ENCODE measurements around the gene PFKL.

The PFKL gene

DNA sequence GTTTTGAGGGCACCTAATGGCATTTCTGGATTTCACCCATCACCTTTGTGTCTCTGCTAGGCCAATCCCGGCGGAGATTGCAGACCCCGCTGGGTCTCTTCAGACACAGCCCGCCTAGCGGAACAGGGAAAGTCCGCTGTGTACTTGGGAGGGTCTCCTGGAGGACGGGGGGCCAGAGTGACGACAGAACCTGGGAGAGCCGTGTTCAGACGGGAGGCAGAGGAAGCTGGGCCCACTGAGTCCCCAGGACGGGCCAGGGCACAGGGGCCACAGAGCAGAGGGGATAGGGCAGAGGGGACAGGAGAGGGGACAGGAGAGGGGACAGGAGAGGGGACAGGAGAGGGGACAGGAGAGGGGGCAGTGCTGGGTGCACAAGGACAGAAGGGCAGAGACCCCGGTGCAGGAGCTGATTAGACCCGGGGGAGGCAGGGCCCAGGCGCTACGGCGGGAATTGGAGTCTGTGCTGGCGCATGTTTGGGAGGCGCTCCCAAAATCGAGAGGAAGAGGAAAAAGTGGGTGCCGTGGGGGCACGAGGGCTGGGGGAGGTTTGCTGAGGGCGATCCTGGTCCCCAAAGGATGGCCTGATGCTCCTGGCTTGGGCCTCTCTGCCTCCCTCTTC is 66.2 kb downstream of the PFKL start:
- H3K4me2 ChIP-seq, result no peak overlapping the region
- H3K9me3 ChIP-seq (replicated peaks in 1 of 11), result peaks cover 0 to 31% (median 19%) of the 10 kb centered on the region in 11 experiments; a peak in 18 of 22 replicates
- no peak for TF ChIP-seq Cebpa-rat (IDR thresholded peaks at IDR 0.05)
- H3K9ac ChIP-seq, result peak overlapping the region in 1 of 11 experiments; percentile 8; a peak in 1 of 22 replicates
- H4K20me1 ChIP-seq, result peaks cover 37 to 92% (median 79%) of the 10 kb centered on the region in 11 experiments
- no peaks in the 10 kb centered on the region for H3K27me3 ChIP-seq
- 0 out of 22 replicates have a peak overlapping the region, but pooled peaks of 2 of the 11 experiments have one; percentile 15 to 27 for H3K27ac ChIP-seq
- peaks cover 15 to 38% (median 31%) of the 10 kb centered on the region in 10 experiments for H3K4me1 ChIP-seq
- peaks cover 75 to 96% (median 92%) of the 10 kb centered on the region in 11 experiments for H3K36me3 ChIP-seq
- no peak overlapping the region for H3K4me3 ChIP-seq

DNA sequence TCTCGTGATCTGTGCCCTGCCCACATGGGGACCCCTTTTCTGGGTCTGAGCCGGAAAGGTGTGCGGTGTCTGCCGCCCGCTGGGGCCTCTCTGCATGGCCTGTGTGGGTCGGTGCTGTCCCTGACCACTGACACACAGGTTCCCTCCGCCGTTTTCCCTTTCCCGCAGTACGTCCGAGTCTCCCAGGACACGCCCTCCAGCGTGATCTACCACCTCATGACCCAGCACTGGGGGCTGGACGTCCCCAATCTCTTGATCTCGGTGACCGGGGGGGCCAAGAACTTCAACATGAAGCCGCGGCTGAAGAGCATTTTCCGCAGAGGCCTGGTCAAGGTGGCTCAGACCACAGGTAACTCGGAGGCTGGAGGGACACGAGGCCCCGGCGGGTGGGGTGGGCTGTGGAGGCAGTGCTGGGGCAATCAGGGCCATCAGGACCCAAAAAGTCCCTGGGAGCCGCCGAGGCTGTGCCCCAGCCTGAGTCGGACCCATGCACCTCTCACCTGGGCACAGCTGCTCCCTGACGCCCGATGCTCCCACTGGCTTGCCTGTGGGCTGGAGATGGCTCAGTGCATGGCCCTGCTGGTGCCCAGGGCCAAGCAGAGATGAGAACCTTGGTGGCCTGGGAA is 66.8 kb downstream of the PFKL start:
- H3K4me1 ChIP-seq, result peaks cover 15 to 35% (median 27%) of the 10 kb centered on the region in 10 experiments
- peaks cover 80 to 96% (median 91%) of the 10 kb centered on the region in 11 experiments for H3K36me3 ChIP-seq
- H4K20me1 ChIP-seq, result peaks cover 37 to 92% (median 82%) of the 10 kb centered on the region in 11 experiments
- no peak for TF ChIP-seq Cebpa-rat (IDR thresholded peaks at IDR 0.05)
- H3K27ac ChIP-seq, result no peak overlapping the region
- H3K9ac ChIP-seq, result no peak overlapping the region
- peaks cover 0 to 25% (median 17%) of the 10 kb centered on the region in 11 experiments; a peak in 18 of 22 replicates for H3K9me3 ChIP-seq (replicated peaks in 1 of 11)
- no peak overlapping the region for H3K4me3 ChIP-seq
- no peaks in the 10 kb centered on the region for H3K27me3 ChIP-seq
- H3K4me2 ChIP-seq, result no peak overlapping the region

DNA sequence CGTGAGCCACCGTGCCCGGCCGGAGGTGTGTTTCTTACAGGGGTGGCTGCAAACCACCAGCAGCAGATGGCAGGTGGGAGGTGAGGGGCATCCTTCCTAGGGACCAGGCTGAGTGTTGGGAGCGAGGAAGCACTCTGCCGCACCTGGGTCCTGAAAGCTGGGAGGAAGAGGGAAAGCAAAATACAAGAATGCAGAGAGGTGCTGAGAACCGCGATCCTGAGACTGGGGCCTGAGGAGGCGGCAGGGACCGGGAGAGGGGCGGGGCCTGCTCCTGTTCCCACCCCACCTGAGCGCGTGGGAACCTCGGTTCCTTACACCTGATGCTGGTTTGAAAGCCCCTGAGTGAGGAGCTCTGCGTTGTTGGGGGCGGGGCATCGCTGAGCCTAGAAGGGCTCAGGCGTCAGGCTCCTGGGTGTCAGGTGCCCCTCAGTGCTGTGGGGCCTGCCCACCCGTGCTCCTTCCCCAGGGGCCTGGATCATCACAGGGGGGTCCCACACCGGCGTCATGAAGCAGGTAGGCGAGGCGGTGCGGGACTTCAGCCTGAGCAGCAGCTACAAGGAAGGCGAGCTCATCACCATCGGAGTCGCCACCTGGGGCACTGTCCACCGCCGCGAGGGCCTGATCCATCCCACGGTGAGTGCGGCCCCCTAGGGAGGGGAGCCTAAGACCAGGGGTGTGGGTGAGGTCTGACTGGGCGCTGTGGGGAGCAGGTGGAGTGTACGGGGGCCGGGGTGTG is 69.0 kb downstream of the PFKL start:
- H3K27me3 ChIP-seq, result no peaks in the 10 kb centered on the region
- no peak overlapping the region for H3K4me3 ChIP-seq
- no peak for TF ChIP-seq Cebpa-rat (IDR thresholded peaks at IDR 0.05)

DNA sequence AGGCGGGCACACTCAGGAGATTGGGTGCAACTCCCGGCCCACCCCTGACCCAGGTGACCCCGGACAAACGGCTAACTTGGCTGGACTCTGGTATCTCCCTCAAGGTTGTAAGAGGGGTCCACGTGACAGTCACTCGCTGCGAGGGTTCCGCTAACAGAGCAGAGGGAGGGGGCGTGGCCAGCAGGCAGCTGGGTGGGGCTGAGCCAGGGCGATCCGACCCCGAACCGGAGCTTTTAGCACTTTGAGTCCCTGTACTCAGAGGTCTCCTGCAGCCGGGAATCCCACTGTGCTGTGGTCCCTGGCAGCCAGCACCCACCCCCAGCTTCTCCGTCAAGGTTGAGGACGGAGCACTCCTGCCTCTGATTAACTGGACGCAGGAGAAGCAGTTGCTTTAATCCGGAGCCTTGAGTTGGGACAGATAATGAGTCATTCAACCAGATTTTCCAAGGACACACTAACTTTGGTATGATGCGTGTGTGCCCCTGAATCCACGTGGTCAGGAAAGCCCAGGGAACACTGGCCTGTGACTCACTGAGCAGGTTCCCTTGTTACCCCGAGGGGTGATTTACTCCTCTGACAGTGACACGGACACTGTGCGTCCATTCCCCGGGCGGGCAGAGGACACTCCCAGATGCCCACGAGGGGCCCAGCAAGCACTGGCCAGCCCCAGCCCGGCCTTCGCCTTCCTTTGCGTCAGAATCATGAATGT is 70.3 kb downstream of the PFKL start:
- H4K20me1 ChIP-seq, result peaks cover 24 to 72% (median 60%) of the 10 kb centered on the region in 11 experiments
- no peak overlapping the region for H3K4me3 ChIP-seq
- peak overlapping the region in 1 of 11 experiments; percentile 31; a peak in 2 of 22 replicates for H3K27ac ChIP-seq
- no peak for TF ChIP-seq Cebpa-rat (IDR thresholded peaks at IDR 0.05)
- H3K4me1 ChIP-seq, result peaks cover 17 to 38% (median 33%) of the 10 kb centered on the region in 10 experiments
- no peak overlapping the region for H3K9ac ChIP-seq
- H3K27me3 ChIP-seq, result no peaks in the 10 kb centered on the region
- H3K36me3 ChIP-seq, result peaks cover 81 to 95% (median 93%) of the 10 kb centered on the region in 11 experiments
- H3K9me3 ChIP-seq (replicated peaks in 1 of 11), result peaks cover 6 to 51% (median 27%) of the 10 kb centered on the region in 11 experiments; a peak in 20 of 22 replicates
- no peak overlapping the region for H3K4me2 ChIP-seq

More for the DNA sequence above, 69.0 kb downstream of the PFKL start:
- 0 out of 22 replicates have a peak overlapping the region, but pooled peaks of 1 of the 11 experiments have one; percentile 9 for H3K27ac ChIP-seq
- no peak overlapping the region for H3K4me2 ChIP-seq
- peaks cover 0 to 39% (median 15%) of the 10 kb centered on the region in 11 experiments; a peak in 17 of 22 replicates for H3K9me3 ChIP-seq (replicated peaks in 1 of 11)
- peaks cover 35 to 85% (median 73%) of the 10 kb centered on the region in 11 experiments for H4K20me1 ChIP-seq
- H3K9ac ChIP-seq, result no peak overlapping the region
- H3K4me1 ChIP-seq, result peaks cover 12 to 35% (median 26%) of the 10 kb centered on the region in 10 experiments
- peaks cover 84 to 96% (median 94%) of the 10 kb centered on the region in 11 experiments for H3K36me3 ChIP-seq

DNA sequence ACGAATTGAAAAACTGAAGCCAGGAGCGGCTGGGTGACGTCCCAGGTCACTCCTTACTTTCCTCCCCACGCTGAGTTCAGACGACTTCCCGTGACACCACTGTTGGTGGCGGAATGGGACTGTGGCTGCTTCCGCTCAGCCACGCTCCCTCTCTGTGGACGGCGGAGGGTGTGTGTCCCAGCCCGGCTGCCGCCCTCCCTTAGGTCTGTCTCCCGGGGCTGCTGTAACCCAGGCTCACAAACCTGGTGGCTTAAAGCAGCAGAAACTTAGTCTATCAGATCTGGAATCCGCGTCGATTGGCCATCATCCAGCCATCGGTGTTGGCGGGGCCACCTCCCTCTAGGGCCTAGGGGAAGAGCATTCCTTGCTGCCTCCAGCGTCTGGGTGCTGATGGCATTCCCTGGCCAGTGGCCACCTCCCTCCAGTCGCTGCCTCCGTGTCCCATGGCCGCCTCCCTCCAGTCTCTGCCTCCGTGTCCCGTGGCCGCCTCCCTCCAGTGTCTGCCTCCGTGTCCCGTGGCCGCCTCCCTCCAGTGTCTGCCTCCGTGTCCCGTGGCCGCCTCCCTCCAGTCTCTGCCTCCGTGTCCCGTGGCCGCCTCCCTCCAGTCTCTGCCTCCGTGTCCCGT is 71.0 kb downstream of the PFKL start:
- Histone ChIP-seq H3K27me3 (no peaks in the 10 kb centered on the region), H4K20me1 (peaks cover 18 to 66% (median 53%) of the 10 kb centered on the region in 11 experiments; a peak in 21 of 22 replicates), H3K4me2 (no peak overlapping the region), H3K9me3 (replicated peaks in 1 of 11) (peaks cover 6 to 54% (median 27%) of the 10 kb centered on the region in 11 experiments; a peak in 20 of 22 replicates), H3K9ac (no peak overlapping the region), H3K27ac (peak overlapping the region in 1 of 11 experiments; percentile 31; a peak in 2 of 22 replicates), H3K36me3 (peaks cover 80 to 95% (median 92%) of the 10 kb centered on the region in 11 experiments), H3K4me1 (peaks cover 24 to 45% (median 40%) of the 10 kb centered on the region in 10 experiments), H3K4me3 (no peak overlapping the region)
- TF ChIP-seq Cebpa-rat (IDR thresholded peaks at IDR 0.05), result no peak

DNA sequence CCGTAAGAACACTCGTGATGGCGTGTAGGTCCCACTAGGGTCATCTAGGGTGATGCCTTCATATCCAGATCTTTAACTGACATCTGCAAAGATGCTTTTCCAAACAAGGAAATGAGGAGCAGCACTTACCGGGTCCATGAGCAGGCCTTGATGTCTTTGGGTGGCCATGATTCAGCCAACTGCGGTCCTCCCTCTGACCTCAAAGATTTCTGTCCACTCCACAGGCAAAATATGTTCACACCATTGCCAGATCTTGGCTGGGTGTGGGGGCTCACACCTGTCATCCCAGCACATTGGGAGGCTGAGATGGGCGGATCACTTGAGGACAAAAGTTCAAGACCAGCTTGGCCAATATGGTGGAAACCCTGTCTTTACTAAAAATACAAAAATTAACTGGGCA is 71.7 kb downstream of the PFKL start:
- no peaks in the 10 kb centered on the region for H3K27me3 ChIP-seq
- no peak for TF ChIP-seq Cebpa-rat (IDR thresholded peaks at IDR 0.05)
- H4K20me1 ChIP-seq, result peaks cover 11 to 66% (median 49%) of the 10 kb centered on the region in 11 experiments; a peak in 20 of 22 replicates
- H3K27ac ChIP-seq, result peak overlapping the region in 1 of 11 experiments; percentile 15; a peak in 1 of 22 replicates
- peaks cover 6 to 55% (median 27%) of the 10 kb centered on the region in 11 experiments; a peak in 20 of 22 replicates for H3K9me3 ChIP-seq (replicated peaks in 1 of 11)
- no peak overlapping the region for H3K4me3 ChIP-seq
- H3K4me1 ChIP-seq, result peaks cover 31 to 52% (median 47%) of the 10 kb centered on the region in 10 experiments
- peak overlapping the region in 2 of 11 experiments; percentile 1 to 99; a peak in 2 of 22 replicates for H3K4me2 ChIP-seq
- H3K9ac ChIP-seq, result no peak overlapping the region
- peaks cover 80 to 95% (median 92%) of the 10 kb centered on the region in 11 experiments for H3K36me3 ChIP-seq

DNA sequence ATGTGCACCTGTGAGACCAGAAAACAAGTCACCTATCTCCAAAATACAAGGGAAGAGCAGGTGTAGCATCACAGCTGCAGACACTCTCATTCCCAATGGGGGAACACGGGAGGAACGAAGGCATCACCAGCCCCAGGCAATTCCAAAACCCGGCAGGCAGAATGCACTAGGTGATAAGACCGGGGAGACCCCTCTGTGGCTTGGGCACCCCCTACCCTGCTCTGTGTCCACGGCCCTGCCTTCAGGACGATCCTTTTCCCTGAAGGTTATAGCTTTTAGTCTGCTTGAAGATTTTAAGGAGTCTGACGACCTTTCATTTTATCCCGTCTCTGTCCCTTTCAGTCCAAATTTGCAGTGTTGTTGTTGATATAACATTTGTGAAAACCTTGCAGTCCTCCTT is 72.8 kb downstream of the PFKL start:
- TF ChIP-seq Cebpa-rat (IDR thresholded peaks at IDR 0.05), result no peak
- Histone ChIP-seq H4K20me1 (peaks cover 1 to 66% (median 39%) of the 10 kb centered on the region in 11 experiments; a peak in 20 of 22 replicates), H3K9me3 (replicated peaks in 1 of 11) (peaks cover 6 to 55% (median 27%) of the 10 kb centered on the region in 11 experiments; a peak in 20 of 22 replicates), H3K4me1 (peaks cover 41 to 63% (median 57%) of the 10 kb centered on the region in 10 experiments), H3K4me2 (peak overlapping the region in 7 of 11 experiments; percentile 12 to 99 (median 88); a peak in 10 of 22 replicates), H3K27me3 (no peaks in the 10 kb centered on the region), H3K27ac (peak overlapping the region in 3 of 11 experiments; percentile 1 to 25 (median 24); a peak in 4 of 22 replicates), H3K9ac (no peak overlapping the region), H3K36me3 (peaks cover 75 to 95% (median 92%) of the 10 kb centered on the region in 11 experiments), H3K4me3 (no peak overlapping the region)
